CD4-positive, alpha-beta T cell treated with Interleukin-15 for 4 hours (primary cell): ENCODE data around the gene TRIM63.

Source experiments
- DNase-seq: peaks from one replicate; pipeline ENCODE4 v3.0.0-alpha.2; 2020; ENCODE audit warnings: low spot score

The TRIM63 gene

DNA sequence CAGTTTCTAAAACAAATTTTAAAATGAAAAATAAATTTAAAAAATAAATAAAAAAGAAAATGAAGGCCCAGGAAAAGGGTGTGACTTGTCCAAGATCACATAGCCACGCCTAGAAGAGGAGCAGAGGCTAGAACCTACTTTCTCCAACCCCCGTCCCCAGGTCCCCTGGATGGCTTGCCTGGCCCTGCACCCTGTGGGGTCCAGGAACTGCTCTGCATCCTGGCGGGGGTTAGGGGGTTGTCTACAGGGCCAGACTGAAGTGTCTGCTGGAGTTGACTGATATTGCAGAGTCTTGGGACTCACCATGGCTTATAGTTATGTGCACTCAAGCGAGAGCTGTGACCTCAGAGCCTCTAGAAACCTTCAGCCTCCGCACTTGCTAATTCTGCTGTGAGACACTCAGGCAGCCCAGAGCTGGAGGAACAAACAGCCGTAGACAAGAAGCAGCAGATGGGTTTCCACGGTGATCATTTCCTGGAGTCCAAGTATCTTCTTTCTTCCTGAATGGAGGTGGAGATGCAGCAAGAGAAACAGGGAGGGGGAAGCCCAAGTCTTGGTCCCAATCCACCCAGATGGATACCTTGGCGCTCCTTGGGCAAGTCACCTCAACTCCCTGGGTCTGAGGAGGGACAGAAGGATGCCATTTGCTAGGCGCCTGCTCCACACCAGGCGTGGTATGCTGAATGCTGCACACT, 51.0 kb downstream of the TRIM63 start:
- DNase-seq = no peak

DNA sequence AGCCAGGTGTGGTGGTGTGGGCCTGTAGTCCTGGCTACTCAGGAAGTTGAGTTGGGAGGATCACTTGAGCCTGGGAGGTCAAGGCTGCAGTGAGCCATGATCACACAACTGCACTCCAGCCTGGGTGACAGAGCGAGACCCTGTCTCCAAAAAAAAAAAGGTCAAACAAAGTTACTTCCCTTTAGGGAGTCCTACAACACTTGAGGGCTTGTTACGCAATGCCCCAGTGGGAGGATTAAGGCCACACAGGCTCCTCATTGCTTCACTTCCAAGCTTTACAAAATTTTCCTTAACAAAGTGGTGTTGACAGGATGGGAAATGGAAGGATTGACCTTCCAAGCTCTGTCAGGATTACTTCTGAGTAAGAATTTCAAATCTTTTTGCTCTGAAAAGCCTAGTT, 52.1 kb downstream of the TRIM63 start:
- DNase-seq = no peak

DNA sequence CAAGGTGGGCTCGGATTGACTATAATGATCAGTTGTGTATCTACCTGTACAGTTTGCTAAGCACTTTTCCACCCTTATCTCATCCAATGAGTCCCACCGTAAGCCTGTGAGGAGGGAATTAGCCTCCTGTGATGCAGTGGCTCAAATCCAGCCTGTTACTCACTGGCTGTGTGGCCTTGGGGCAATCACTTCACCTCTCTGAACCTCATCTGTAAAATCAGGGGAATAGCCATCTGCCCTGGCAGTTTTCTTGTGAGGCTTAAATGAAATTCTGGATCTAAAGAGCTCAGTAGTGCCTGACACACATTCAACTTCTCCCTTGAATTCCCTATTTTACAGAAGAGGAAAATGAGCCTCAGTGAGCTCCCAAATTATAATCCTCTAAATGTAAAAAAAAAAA, 53.3 kb downstream of the TRIM63 start:
- no peak for DNase-seq

DNA sequence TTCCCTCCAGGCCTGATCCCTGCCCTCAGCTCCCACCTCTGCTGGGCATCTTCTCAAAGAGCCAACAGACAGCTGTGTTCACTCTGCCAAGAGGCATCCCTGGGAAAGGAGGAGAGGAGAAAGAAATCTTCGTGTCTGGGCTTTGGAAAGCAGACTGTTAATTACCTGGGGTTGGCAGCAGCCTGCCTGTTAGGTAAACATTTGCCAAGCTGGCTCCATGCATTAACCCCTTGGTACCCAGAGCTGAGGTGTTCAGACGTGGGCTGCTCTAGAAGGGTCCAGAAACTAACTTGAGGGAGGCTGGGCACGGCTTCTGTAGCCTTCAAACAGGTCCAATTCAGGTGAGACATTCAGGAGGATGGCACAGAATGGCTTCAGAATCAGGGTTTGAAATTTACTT, 54.6 kb downstream of the TRIM63 start:
- no peak for DNase-seq

DNA sequence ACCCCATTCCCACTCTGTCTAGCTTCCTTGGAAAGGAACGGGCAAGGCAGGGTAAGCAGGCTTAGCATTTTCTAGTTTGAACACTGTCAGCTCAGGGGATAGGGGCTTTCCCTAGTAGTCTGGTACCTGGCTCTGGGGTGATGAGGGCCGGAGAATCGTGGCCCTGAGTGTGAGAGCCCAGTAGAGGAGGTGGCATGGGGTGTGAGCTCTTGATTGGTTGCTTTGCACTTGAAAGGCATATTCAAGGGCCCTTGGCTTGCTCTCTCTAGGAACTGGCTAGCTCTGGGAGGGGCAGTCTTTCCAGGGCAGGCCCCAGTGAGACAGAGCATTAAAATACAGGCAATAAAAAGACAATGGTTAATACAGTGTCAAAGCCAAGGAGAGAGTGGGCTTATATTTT, 56.6 kb downstream of the TRIM63 start:
- DNase-seq = no peak

DNA sequence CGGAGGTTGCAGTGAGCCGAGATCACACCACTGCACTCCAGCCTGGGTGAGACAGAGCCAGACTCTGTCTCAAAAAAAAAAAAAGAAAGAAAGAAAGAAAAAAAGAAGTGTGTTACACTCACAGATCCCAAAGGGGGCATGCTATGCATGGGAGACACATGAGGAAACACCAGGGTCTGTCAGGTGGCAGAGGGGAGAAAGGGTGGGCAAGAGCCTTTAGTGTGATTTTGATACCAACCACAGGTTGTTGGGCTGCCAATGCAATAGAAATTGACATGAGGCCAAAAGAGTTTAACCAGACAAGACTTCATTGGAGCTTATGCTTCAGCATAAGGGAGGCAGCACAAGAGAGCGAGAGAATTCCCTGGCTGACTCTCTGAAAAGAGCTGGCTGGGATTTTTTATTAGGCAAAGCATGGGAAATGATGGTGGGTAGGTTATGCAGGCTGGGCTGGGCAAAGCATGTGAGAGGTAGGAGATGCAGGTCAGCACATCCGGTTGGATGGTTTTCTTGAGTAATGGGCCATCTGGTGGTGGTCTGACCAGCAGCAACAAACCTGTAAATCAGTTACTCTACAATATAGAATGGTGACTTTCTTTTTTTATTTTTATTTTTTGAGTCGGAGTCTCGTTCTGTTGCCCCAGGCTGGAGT, 57.5 kb downstream of the TRIM63 start:
- no peak for DNase-seq

DNA sequence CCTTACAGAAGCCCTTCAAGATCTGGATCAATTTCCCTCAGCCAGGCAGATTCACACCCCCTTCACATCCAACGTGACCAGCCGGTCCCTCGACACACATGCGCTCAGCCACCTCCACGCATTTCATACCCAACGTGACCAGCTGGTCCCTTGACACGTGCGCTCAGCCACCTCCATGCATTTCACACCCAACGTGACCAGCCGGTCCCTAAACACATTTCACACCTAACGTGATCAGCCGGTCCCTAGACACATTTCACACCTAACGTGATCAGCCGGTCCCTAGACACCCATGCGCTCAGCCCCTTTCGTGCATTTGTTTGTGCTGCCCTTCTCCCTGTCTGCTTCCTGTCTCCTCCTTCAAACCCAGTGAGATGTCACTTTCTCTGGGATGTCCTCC, 60.7 kb downstream of the TRIM63 start:
- no peak for DNase-seq

DNA sequence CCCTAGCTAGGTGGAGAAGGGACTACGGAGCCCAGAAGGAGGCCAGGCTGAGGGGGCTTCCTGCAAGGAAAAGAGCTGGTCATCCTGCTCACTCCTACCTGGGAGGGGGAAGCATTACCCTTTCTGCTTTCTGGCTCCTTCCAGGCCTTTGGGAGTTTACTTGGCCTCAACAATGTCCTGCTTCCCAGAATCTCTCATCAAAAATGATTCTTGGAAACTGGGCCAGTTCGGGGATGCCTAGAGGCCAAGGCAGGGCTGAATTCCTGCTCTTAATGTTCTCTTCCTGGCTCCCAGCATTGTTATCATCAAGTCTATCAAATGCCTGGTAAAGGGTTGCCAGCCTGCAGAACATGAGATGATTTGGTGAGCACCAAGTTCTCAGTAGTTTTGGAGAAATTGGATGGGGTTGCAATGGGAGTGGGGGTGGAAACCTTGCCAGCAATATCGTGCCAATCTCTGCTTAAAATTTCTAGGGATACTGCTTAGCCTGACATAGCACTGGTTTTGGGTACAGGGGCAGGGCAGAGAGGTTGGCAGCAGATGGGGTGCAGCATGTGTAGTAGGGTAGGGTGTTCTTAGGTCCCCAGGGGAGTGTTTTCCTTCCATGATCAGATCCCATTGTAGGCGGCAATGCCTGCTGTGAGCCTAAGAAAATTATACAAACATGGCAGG, 61.9 kb downstream of the TRIM63 start:
- DNase-seq = no peak

DNA sequence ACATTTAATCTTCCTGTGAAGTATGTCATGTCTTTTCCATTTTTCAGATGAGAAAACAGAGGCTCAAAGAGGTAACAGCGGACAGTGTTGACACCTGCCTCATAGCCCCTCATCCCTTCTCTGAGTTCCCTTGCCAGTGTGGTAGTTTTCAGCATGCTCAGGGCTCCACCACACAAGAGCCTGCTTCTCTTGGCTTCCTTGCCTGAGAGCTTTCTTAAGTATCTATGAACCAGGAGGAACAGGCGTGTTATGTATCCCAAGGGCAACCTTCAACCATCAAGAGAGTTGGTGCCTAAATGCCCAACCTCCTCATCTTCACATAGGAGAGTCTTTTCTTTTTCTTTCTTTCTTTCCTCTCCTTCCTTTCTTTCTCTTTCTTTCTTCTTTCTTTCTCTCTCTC, 63.7 kb downstream of the TRIM63 start:
- no peak for DNase-seq

DNA sequence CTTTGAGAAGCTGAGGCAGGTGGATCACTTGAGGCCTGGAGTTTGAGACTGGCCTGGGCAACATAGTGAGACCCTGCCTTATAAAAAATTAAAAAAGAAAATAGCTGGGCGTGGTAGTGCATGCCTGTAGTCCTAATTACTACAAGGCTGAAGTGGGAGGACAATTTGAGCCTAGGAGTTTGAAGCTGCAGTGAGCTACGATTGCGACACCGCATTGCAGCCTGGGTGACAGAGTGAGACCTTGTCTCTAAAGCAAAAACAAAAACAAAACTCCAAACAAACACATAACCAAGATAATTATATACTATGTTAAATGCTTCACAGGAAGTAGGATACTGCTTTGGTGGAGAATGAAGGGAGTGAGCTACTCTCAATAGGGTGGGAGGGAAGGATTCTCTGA, 64.2 kb downstream of the TRIM63 start:
- no peak for DNase-seq
